ENCODE results near the gene CYBC1.

DNA sequence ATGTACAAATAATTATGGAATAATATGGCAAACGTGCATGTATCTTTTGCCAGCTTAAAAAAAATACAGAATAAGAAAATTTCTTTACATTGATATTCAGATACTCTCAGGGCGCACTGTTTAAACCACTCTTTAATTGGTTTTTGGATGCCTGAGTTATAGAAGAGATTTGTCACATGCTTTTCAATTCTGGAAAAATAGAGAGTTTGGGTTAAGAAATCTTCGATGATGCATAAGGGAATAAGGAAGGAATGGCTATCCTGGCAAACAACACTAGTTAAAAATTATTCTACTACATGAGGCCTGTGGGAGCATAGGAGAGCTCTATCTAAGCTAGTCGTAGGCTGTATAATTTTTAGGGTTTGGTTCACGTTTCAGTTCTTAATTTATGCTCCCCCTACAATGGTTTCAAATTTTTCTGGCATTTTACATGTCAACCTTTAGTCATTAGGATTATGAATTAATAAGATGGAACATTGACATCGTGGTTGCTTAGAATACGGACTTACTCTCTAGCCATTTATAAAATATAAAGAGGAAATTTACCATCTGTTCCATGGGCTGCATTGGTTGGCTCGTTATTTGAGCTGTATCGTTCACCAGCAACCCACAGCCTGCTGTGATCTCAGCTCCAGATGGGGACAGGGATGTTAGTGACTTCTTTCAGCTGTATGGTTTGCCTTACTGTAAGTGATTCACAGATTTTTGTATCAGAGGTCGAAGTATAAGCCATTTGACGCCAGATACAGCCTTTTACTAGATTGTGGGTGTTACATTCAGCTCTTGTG is 23.9 kb upstream of the CYBC1 start:
- TF ChIP-seq POLR2A (IDR thresholded peaks at IDR 0.05), result no peak
- TF ChIP-seq, protein P1, sequence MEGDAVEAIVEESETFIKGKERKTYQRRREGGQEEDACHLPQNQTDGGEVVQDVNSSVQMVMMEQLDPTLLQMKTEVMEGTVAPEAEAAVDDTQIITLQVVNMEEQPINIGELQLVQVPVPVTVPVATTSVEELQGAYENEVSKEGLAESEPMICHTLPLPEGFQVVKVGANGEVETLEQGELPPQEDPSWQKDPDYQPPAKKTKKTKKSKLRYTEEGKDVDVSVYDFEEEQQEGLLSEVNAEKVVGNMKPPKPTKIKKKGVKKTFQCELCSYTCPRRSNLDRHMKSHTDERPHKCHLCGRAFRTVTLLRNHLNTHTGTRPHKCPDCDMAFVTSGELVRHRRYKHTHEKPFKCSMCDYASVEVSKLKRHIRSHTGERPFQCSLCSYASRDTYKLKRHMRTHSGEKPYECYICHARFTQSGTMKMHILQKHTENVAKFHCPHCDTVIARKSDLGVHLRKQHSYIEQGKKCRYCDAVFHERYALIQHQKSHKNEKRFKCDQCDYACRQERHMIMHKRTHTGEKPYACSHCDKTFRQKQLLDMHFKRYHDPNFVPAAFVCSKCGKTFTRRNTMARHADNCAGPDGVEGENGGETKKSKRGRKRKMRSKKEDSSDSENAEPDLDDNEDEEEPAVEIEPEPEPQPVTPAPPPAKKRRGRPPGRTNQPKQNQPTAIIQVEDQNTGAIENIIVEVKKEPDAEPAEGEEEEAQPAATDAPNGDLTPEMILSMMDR (IDR thresholded peaks at IDR 0.05), result no peak

Data from testis (tissue), 2 donors.